HEK293 (cell line): ENCODE measurements around the gene G2E3.

Source experiments
- CTCF ChIP-seq: fragments of 450-650 bp; formaldehyde crosslinking; IDR thresholded peaks from 2 replicates; pipeline ENCODE4 v1.5.1; 2016; ENCODE audit warnings: missing biosample characterization, missing genetic modification characterization
- PATZ1 ChIP-seq: fragments of 450-650 bp; formaldehyde crosslinking; IDR thresholded peaks from 2 replicates; pipeline ENCODE4 v1.5.1; 2016; ENCODE audit warnings: missing biosample characterization, missing genetic modification characterization
- SETDB1 ChIP-seq: IDR thresholded peaks from one replicate; pipeline ENCODE4 v1.6.1; 2017; ENCODE audit warnings: mild to moderate bottlenecking, low read length, moderate library complexity, mixed read lengths; ENCODE audit not compliant: insufficient read length
- TCF7L2 ChIP-seq: IDR thresholded peaks from 2 replicates; pipeline ENCODE4 v1.6.1; 2011; ENCODE audit warnings: low read depth, mild to moderate bottlenecking, inconsistent platforms, low read length, moderate library complexity, borderline replicate concordance
- YY1 ChIP-seq: fragments of 450-650 bp; formaldehyde crosslinking; IDR thresholded peaks from 2 replicates; pipeline ENCODE4 v1.5.1; 2018; ENCODE audit warnings: missing biosample characterization, missing genetic modification characterization
- ZIC2 ChIP-seq: fragments of 450-650 bp; formaldehyde crosslinking; IDR thresholded peaks from 2 replicates; pipeline ENCODE4 v1.5.1; 2016; ENCODE audit warnings: missing biosample characterization, missing genetic modification characterization
- ZNF114 ChIP-seq: fragments of 450-650 bp; formaldehyde crosslinking; IDR thresholded peaks from 2 replicates; pipeline ENCODE4 v1.5.0; 2017; ENCODE audit warnings: missing biosample characterization, missing genetic modification characterization
- ZNF623 ChIP-seq: fragments of 450-650 bp; formaldehyde crosslinking; IDR thresholded peaks from 2 replicates; pipeline ENCODE4 v1.5.1; 2016; ENCODE audit warnings: missing biosample characterization, missing genetic modification characterization
- ZNF76 ChIP-seq: fragments of 450-650 bp; formaldehyde crosslinking; IDR thresholded peaks from 2 replicates; pipeline ENCODE4; 2016; ENCODE audit warnings: low read depth, missing biosample characterization, missing genetic modification characterization, borderline replicate concordance
- TF ChIP-seq, protein P1 (sequence below): fragments of 450-650 bp; formaldehyde crosslinking; IDR thresholded peaks from 2 replicates; pipeline ENCODE4 v1.5.1; 2017; ENCODE audit warnings: missing biosample characterization, missing genetic modification characterization
- TF ChIP-seq, protein P2 (sequence below): fragments of 450-650 bp; formaldehyde crosslinking; IDR thresholded peaks from 2 replicates; pipeline ENCODE4 v1.5.1; 2016; ENCODE audit warnings: missing biosample characterization, missing genetic modification characterization, low read depth

DNA sequence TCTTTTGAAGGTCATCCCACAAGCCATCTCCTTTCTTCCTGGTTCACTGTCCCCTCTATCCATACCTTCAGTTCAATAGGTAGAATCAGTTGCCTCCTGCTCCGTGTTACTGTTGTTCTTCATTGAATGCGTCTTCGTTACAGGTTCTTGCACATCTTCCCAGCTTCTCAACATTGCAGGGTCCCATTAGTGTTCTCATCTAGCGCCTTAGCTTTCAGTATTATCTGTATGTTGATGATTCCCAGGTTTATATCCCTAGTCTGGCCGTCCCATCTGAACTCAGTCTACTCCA is 65.1 kb downstream of the G2E3 start:
- TF ChIP-seq, protein P1, sequence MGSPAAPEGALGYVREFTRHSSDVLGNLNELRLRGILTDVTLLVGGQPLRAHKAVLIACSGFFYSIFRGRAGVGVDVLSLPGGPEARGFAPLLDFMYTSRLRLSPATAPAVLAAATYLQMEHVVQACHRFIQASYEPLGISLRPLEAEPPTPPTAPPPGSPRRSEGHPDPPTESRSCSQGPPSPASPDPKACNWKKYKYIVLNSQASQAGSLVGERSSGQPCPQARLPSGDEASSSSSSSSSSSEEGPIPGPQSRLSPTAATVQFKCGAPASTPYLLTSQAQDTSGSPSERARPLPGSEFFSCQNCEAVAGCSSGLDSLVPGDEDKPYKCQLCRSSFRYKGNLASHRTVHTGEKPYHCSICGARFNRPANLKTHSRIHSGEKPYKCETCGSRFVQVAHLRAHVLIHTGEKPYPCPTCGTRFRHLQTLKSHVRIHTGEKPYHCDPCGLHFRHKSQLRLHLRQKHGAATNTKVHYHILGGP (tag by site-specific recombination), result no peak
- no peak for TF ChIP-seq CTCF
- TF ChIP-seq YY1 (tag by site-specific recombination), result no peak
- no peak for TF ChIP-seq ZNF623 (tag by site-specific recombination)
- no peak for TF ChIP-seq PATZ1 (tag by site-specific recombination)
- TF ChIP-seq TCF7L2, result no peak
- TF ChIP-seq, protein P2, sequence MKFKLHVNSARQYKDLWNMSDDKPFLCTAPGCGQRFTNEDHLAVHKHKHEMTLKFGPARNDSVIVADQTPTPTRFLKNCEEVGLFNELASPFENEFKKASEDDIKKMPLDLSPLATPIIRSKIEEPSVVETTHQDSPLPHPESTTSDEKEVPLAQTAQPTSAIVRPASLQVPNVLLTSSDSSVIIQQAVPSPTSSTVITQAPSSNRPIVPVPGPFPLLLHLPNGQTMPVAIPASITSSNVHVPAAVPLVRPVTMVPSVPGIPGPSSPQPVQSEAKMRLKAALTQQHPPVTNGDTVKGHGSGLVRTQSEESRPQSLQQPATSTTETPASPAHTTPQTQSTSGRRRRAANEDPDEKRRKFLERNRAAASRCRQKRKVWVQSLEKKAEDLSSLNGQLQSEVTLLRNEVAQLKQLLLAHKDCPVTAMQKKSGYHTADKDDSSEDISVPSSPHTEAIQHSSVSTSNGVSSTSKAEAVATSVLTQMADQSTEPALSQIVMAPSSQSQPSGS (tag by site-specific recombination), result no peak
- TF ChIP-seq ZNF76 (tag by site-specific recombination), result no peak
- TF ChIP-seq ZNF114, result no peak
- TF ChIP-seq ZIC2, result no peak
- no peak for TF ChIP-seq SETDB1
